Neuronal stem cell (in vitro differentiated cells): ENCODE measurements around the gene CCNYL1.

Source experiments
- DNase-seq: peaks from one replicate; pipeline ENCODE4 v3.0.0-alpha.2; 2013; ENCODE audit warnings: low spot score
- H2AFZ ChIP-seq: one replicate; pipeline ENCODE4 v1.6.1; 2013; ENCODE audit warnings: mild to moderate bottlenecking, low read length, inconsistent platforms
- H2AK5ac ChIP-seq: 2 replicates; pipeline ENCODE4 v1.6.1; 2013; ENCODE audit warnings: low read depth, mild to moderate bottlenecking, inconsistent platforms, low read length, moderate library complexity, mixed read lengths
- H2BK120ac ChIP-seq: 2 replicates; pipeline ENCODE4 v1.6.1; 2013; ENCODE audit warnings: low read depth, mild to moderate bottlenecking, inconsistent platforms, low read length, moderate library complexity, mixed read lengths
- H2BK12ac ChIP-seq: one replicate; pipeline ENCODE4 v1.6.1; 2013; ENCODE audit warnings: low read length, inconsistent platforms
- H2BK15ac ChIP-seq: 2 replicates; pipeline ENCODE4 v1.6.1; 2013; ENCODE audit warnings: mild to moderate bottlenecking, low read length, inconsistent platforms, mixed read lengths
- H2BK5ac ChIP-seq: one replicate; pipeline ENCODE4 v1.6.1; 2013; ENCODE audit warnings: inconsistent platforms, mild to moderate bottlenecking, low read length, moderate library complexity
- H3K14ac ChIP-seq: one replicate; pipeline ENCODE4 v1.6.1; 2013; ENCODE audit warnings: low read length, inconsistent platforms
- H3K18ac ChIP-seq: 2 replicates; pipeline ENCODE4 v1.6.1; 2013; ENCODE audit warnings: low read length, inconsistent platforms
- H3K23ac ChIP-seq: 2 replicates; pipeline ENCODE4 v1.6.1; 2013; ENCODE audit warnings: low read depth, mild to moderate bottlenecking, mixed read lengths, low read length, inconsistent platforms; ENCODE audit not compliant: poor library complexity
- H3K27ac ChIP-seq: replicated peaks from 3 replicates; pipeline ENCODE4 v1.5.1; 2013; ENCODE audit warnings: low read length, inconsistent platforms
- H3K27me3 ChIP-seq, 3 experiments: 2 replicates each; pipeline ENCODE4 v1.6.1; 2013; ENCODE audit warnings: low read length in 3 of 3, mild to moderate bottlenecking in 2 of 3, inconsistent platforms in 1 of 3, low read depth in 1 of 3, mixed read lengths in 1 of 3, moderate library complexity in 1 of 3; ENCODE audit not compliant: control insufficient read depth in 3 of 3, insufficient read depth in 3 of 3
- H3K36me3 ChIP-seq, 2 donors: replicated peaks in 1 of 2; 2 replicates each; pipeline ENCODE4 v1.6.1; 2013; ENCODE audit warnings: low read length in 2 of 2; ENCODE audit not compliant: control insufficient read depth in 2 of 2, insufficient read depth in 2 of 2
- H3K4ac ChIP-seq: 2 replicates; pipeline ENCODE4 v1.6.1; 2013; ENCODE audit warnings: inconsistent platforms, mild to moderate bottlenecking, low read length, moderate library complexity
- H3K4me1 ChIP-seq, 2 donors: 1 replicate in 1 of 2; 2 replicates in 1 of 2; pipeline ENCODE4 v1.6.1; 2013; ENCODE audit warnings: low read length in 2 of 2, low read depth in 1 of 2; ENCODE audit not compliant: control insufficient read depth in 2 of 2, insufficient read depth in 1 of 2
- H3K4me2 ChIP-seq: one replicate; pipeline ENCODE4 v1.6.1; 2013; ENCODE audit warnings: mild to moderate bottlenecking, low read length, inconsistent platforms; ENCODE audit not compliant: insufficient read depth, poor library complexity, severe bottlenecking
- H3K4me3 ChIP-seq, 2 donors: 2 replicates each; pipeline ENCODE4 v1.5.1; 2013; ENCODE audit warnings: low read length in 2 of 2, mild to moderate bottlenecking in 2 of 2, inconsistent platforms in 1 of 2, moderate library complexity in 1 of 2
- H3K79me1 ChIP-seq: one replicate; pipeline ENCODE4 v1.6.1; 2013; ENCODE audit warnings: low read depth, mild to moderate bottlenecking, inconsistent platforms, low read length, moderate library complexity
- H3K9ac ChIP-seq: one replicate; pipeline ENCODE4 v1.6.1; 2013; ENCODE audit warnings: mild to moderate bottlenecking, low read depth, low read length, inconsistent platforms; ENCODE audit not compliant: poor library complexity
- H3K9me3 ChIP-seq, 2 donors: replicated peaks in 1 of 2; 2 replicates each; pipeline versions ENCODE3 to v1.6.1; 2013; ENCODE audit warnings: low read length in 2 of 2, mild to moderate bottlenecking in 2 of 2, inconsistent platforms in 1 of 2, low read depth in 1 of 2, mixed read lengths in 1 of 2, moderate library complexity in 1 of 2; ENCODE audit not compliant: control insufficient read depth in 2 of 2, insufficient read depth in 1 of 2
- H4K8ac ChIP-seq: one replicate; pipeline ENCODE4 v1.6.1; 2013; ENCODE audit warnings: low read depth, mild to moderate bottlenecking, inconsistent platforms, low read length, moderate library complexity
- H4K91ac ChIP-seq: one replicate; pipeline ENCODE4 v1.6.1; 2013; ENCODE audit warnings: low read length, low read depth, mild to moderate bottlenecking, inconsistent platforms; ENCODE audit not compliant: poor library complexity
- WGBS, 2 donors: extraction: QIAGEN DNeasy Blood & Tissue Kit; methylation state at CpG; one replicate each; pipeline ENCODE4 v1.1.7; 2013; ENCODE audit warnings: missing lambda C conversion rate in 2 of 2, mixed read lengths in 1 of 2; ENCODE audit not compliant: insufficient read length in 2 of 2, insufficient replicate concordance in 1 of 2; ENCODE audit errors: extremely low coverage in 2 of 2; 5-methylcytosine and 5-hydroxymethylcytosine counted together

CCNYL1 gene

DNA sequence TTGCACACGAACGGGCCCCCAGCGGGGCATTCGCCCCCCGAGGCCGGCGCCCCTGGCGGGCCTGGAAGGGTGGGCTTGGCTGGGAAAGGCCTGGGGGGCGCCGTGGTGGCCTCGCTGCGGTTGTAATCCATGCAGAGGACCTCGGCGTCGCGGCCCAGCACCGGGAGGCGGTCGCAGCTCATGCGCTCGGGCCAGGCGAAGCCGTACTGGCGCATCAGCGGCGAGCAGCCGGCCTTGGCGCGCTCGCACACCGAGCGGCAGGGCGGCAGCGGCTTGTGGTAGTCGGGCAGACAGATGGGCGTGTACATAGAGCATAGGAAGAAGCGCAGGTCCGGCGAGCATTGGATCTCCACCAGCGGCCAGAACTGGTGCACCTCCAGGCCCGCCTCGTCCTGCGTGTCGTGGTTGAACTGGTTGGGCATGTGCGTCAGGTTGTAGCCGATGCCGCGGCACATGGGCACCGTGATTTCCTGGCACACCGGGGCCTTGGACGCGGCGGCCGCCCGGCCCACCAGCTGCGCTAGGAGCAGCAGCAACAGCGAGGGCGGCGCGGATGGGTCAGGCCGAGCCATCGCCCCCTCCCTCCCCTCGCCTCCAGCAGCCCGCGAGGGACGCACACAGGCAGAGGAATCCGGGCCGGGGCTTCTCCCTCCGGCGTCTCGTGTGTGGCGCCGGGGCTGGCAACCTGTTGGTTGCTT lies 56.9 kb downstream of the CCNYL1 start:
- Histone ChIP-seq H2BK12ac (peak overlapping the region; percentile 58), H2BK15ac (no peak overlapping the region), H3K4me3 (peak overlapping the region; percentile 85 to 88), H3K18ac (peak overlapping the region; percentile 99), H2BK120ac (peak overlapping the region; percentile 89), H3K4me2 (peak overlapping the region; percentile 55), H3K9ac (peak overlapping the region; percentile 99), H3K36me3 (peaks cover 37 to 49% of the 10 kb centered on the region in 2 donors), H3K27ac (peak overlapping the region; percentile 97), H4K8ac (no peak overlapping the region), H3K14ac (peak overlapping the region; percentile 91), H3K79me1 (no peaks in the 10 kb centered on the region), H3K23ac (peak overlapping the region; percentile 92), H3K4me1 (peaks cover 2 to 51% of the 10 kb centered on the region in 2 donors), H3K4ac (peak overlapping the region; percentile 94), H4K91ac (peak overlapping the region; percentile 93), H3K9me3 (peaks cover 0 to 11% of the 10 kb centered on the region in 2 donors), H2AFZ (peak overlapping the region; percentile 77), H2AK5ac (peak overlapping the region; percentile 87), H2BK5ac (peak overlapping the region; percentile 100), H3K27me3 (no peaks in the 10 kb centered on the region)
- peak; percentile 44 for DNase-seq
- no CpG with 5 or more reads among the region's 73 CpGs for WGBS, 2 donors

DNA sequence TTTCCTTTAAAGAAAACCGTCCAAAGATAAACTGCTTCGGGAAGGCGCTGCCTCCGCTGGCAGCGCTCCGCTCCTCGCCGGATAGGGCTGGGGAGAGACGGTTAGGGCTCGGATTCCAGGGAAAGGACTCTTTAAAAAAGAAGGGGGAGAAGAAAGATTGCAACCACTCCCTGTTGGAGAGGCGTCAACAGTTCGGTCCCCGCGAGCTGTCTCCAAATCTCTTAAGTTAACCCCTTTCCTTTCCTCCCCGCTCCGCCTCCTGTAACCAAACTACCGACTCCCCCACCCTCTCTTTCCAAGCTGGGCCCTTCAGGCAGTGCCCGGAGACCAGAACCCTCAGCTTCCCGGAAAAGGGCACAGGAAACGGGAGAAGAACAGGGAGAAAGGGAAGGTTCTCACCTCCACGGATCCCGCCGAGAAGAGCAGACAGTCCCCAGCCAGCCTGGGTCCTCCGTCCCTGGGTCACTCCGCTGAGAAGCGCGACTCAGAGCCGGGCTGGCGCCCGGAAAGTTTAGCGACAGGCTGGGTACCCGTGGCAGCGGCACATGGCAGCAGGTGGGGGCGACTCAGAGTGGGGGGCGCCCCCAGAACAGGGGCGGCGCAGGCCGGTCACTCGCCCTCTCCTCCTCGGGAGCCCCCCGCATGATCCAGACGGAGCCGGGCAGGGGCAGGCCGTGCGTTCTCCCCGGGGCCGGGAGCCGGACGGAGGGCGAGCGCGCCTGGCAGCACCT lies 57.6 kb downstream of the CCNYL1 start:
- H3K27me3 ChIP-seq = no peaks in the 10 kb centered on the region

DNA sequence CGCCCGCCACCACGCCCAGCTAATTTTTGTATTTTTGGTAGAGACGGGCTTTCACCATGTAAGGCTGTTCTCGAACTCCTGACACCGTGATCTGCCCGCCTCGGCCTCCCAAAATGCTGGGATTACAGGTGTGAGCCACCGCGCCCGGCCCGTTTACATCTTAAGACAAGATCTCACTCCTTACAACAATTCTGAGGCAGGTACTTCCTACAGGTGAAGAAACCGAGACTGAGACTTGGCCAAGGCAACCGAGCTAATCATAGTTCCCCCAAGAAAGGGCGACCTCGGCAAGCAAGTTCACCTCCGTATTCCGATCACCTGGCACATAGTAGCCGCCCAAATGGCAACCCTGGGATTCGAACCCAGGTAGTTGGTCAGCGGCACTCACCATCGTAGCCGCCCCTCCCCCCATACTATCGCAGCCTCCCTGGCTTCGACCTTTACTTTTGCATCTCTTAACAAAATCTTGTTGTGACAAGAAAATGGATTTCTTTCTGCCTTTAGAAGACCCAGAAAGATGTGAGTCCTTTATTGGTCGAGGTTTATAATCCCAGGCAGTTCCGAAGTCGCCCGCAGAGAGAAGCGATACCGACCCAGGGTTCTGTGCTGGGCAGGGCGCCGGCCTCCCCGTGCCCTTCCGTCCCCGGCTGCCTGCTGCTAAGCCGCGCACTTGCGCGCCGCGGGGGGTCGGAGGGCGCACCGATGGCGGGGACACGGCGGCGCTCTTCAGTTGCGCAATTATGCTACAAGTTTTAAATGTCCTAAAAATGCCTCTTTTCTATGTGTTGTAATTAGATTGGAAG lies 59.4 kb downstream of the CCNYL1 start:
- Histone ChIP-seq H3K14ac (no peak overlapping the region), H2BK5ac (peak overlapping the region; percentile 31), H3K18ac (peak overlapping the region; percentile 84), H3K36me3 (peaks cover 23 to 26% of the 10 kb centered on the region in 2 donors), H2AFZ (no peak overlapping the region), H3K23ac (no peak overlapping the region), H4K8ac (no peak overlapping the region), H2AK5ac (peak overlapping the region; percentile 30), H3K79me1 (no peaks in the 10 kb centered on the region), H2BK15ac (no peak overlapping the region), H3K4me1 (peaks cover 1 to 40% of the 10 kb centered on the region in 2 donors), H3K9me3 (peaks cover 0 to 11% of the 10 kb centered on the region in 2 donors), H3K27ac (peak overlapping the region; percentile 82), H4K91ac (no peak overlapping the region), H3K27me3 (no peaks in the 10 kb centered on the region), H2BK12ac (no peak overlapping the region), H2BK120ac (peak overlapping the region; percentile 10), H3K4me2 (peak overlapping the region; percentile 66), H3K4me3 (peak overlapping the region in 1 of 2 donors; percentile 80), H3K4ac (no peak overlapping the region), H3K9ac (peak overlapping the region; percentile 56)
- no peak for DNase-seq
- WGBS, 2 donors = no CpG with 5 or more reads among the region's 50 CpGs

More for the DNA sequence above, 57.6 kb downstream of the CCNYL1 start:
- Histone ChIP-seq H2AFZ (peak overlapping the region; percentile 77), H3K9me3 (peaks cover 0 to 11% of the 10 kb centered on the region in 2 donors), H3K4me3 (peak overlapping the region; percentile 85 to 88), H3K4me1 (peaks cover 1 to 52% of the 10 kb centered on the region in 2 donors), H2AK5ac (peak overlapping the region; percentile 87), H4K8ac (no peak overlapping the region), H2BK5ac (peak overlapping the region; percentile 100), H3K14ac (peak overlapping the region; percentile 59), H3K36me3 (peaks cover 30 to 42% of the 10 kb centered on the region in 2 donors), H3K9ac (peak overlapping the region; percentile 96), H3K79me1 (no peaks in the 10 kb centered on the region), H3K4me2 (no peak overlapping the region), H3K4ac (peak overlapping the region; percentile 94), H3K23ac (peak overlapping the region; percentile 99), H4K91ac (peak overlapping the region; percentile 93), H2BK12ac (peak overlapping the region; percentile 61), H2BK120ac (peak overlapping the region; percentile 89), H3K18ac (peak overlapping the region; percentile 99), H2BK15ac (no peak overlapping the region), H3K27ac (peak overlapping the region; percentile 97)
- WGBS, 2 donors = no CpG with 5 or more reads among the region's 52 CpGs
- peak; percentile 45 for DNase-seq
